ENCODE measurements around the gene MAML2. TPM values are rescaled to one million over a fixed set of nuclear protein-coding genes. Genes with fewer than 3 reads are reported as not detected.
A peak's percentile ranks its signal among the peaks of the same experiment; 100 is the strongest.

MAML2 gene
- total RNA-seq, 1 experiment from 2014 or later, result 0.82 TPM

- Histone ChIP-seq H3K4me3 (no peak overlapping the region), H3K36me3 (no peaks in the 10 kb centered on the region), H3K9me3 (no peaks in the 10 kb centered on the region), H3K27me3 (no peaks in the 10 kb centered on the region)
- no peak for DNase-seq
Measured at GRCh38 chr11:96065379-96065778, 277.6 kb downstream of the MAML2 start.

- Histone ChIP-seq H3K36me3 (no peaks in the 10 kb centered on the region), H3K9me3 (no peaks in the 10 kb centered on the region), H3K4me3 (no peak overlapping the region), H3K27me3 (no peaks in the 10 kb centered on the region)
- DNase-seq, result no peak
Measured at GRCh38 chr11:96063886-96064285, 279.1 kb downstream of the MAML2 start.

- Histone ChIP-seq H3K9me3 (no peaks in the 10 kb centered on the region), H3K4me3 (no peak overlapping the region), H3K36me3 (no peaks in the 10 kb centered on the region), H3K27me3 (no peaks in the 10 kb centered on the region)
- no peak for DNase-seq
Measured at GRCh38 chr11:96063053-96063452, 279.9 kb downstream of the MAML2 start.

- DNase-seq, result no peak
- no peaks in the 10 kb centered on the region for H3K36me3 ChIP-seq
- H3K4me3 ChIP-seq, result no peak overlapping the region
- H3K27me3 ChIP-seq, result no peaks in the 10 kb centered on the region
- no peaks in the 10 kb centered on the region for H3K9me3 ChIP-seq
Measured at GRCh38 chr11:96062134-96062533, 280.9 kb downstream of the MAML2 start.

GRCh38 chr11:96061730-96062129 lies 281.3 kb downstream of the MAML2 start:
- no peak for DNase-seq
- H3K36me3 ChIP-seq, result no peaks in the 10 kb centered on the region
- H3K27me3 ChIP-seq, result no peaks in the 10 kb centered on the region
- no peak overlapping the region for H3K4me3 ChIP-seq
- H3K9me3 ChIP-seq, result no peaks in the 10 kb centered on the region

- Histone ChIP-seq H3K36me3 (no peaks in the 10 kb centered on the region), H3K27me3 (no peaks in the 10 kb centered on the region), H3K9me3 (no peaks in the 10 kb centered on the region), H3K4me3 (no peak overlapping the region)
- no peak for DNase-seq
Measured at GRCh38 chr11:96061069-96061468, 281.9 kb downstream of the MAML2 start.

GRCh38 chr11:96057502-96057901 lies 285.5 kb downstream of the MAML2 start:
- Histone ChIP-seq H3K27me3 (no peaks in the 10 kb centered on the region), H3K4me3 (no peak overlapping the region), H3K36me3 (no peaks in the 10 kb centered on the region), H3K9me3 (no peaks in the 10 kb centered on the region)
- DNase-seq, result no peak

GRCh38 chr11:96056576-96056975 lies 286.4 kb downstream of the MAML2 start:
- Histone ChIP-seq H3K27me3 (no peaks in the 10 kb centered on the region), H3K36me3 (no peaks in the 10 kb centered on the region), H3K9me3 (no peaks in the 10 kb centered on the region), H3K4me3 (no peak overlapping the region)
- no peak for DNase-seq

GRCh38 chr11:96055706-96056387 lies 287.1 kb downstream of the MAML2 start:
- peak; percentile 29 for DNase-seq
- no peaks in the 10 kb centered on the region for H3K27me3 ChIP-seq
- H3K9me3 ChIP-seq, result no peaks in the 10 kb centered on the region
- H3K4me3 ChIP-seq, result no peak overlapping the region
- no peaks in the 10 kb centered on the region for H3K36me3 ChIP-seq

GRCh38 chr11:96054870-96055705 lies 287.9 kb downstream of the MAML2 start:
- Histone ChIP-seq H3K4me3 (no peak overlapping the region), H3K9me3 (no peaks in the 10 kb centered on the region)

GRCh38 chr11:96052921-96053651 lies 289.9 kb downstream of the MAML2 start:
- DNase-seq, result peak; percentile 15
- Histone ChIP-seq H3K4me3 (no peak overlapping the region), H3K27me3 (no peaks in the 10 kb centered on the region), H3K9me3 (no peaks in the 10 kb centered on the region), H3K36me3 (no peaks in the 10 kb centered on the region)

More at GRCh38 chr11:96054870-96055705, 287.9 kb downstream of the MAML2 start:
- DNase-seq, result no peak
- no peaks in the 10 kb centered on the region for H3K36me3 ChIP-seq
- H3K27me3 ChIP-seq, result no peaks in the 10 kb centered on the region

GRCh38 chr11:96051820-96052219 lies 291.2 kb downstream of the MAML2 start:
- no peak for DNase-seq
- no peak overlapping the region for H3K4me3 ChIP-seq
- no peaks in the 10 kb centered on the region for H3K27me3 ChIP-seq
- H3K36me3 ChIP-seq, result no peaks in the 10 kb centered on the region
- no peaks in the 10 kb centered on the region for H3K9me3 ChIP-seq

GRCh38 chr11:96050435-96051182 lies 292.4 kb downstream of the MAML2 start:
- H3K36me3 ChIP-seq, result no peaks in the 10 kb centered on the region
- no peak for DNase-seq
- H3K9me3 ChIP-seq, result no peaks in the 10 kb centered on the region

GRCh38 chr11:96049426-96049825 lies 293.6 kb downstream of the MAML2 start:
- peak; percentile 38 for DNase-seq
- no peak overlapping the region for H3K4me3 ChIP-seq
- H3K9me3 ChIP-seq, result no peaks in the 10 kb centered on the region
- H3K36me3 ChIP-seq, result no peaks in the 10 kb centered on the region
- no peaks in the 10 kb centered on the region for H3K27me3 ChIP-seq

More at GRCh38 chr11:96050435-96051182, 292.4 kb downstream of the MAML2 start:
- Histone ChIP-seq H3K27me3 (no peaks in the 10 kb centered on the region), H3K4me3 (no peak overlapping the region)

GRCh38 chr11:96045622-96046456 lies 297.2 kb downstream of the MAML2 start:
- Histone ChIP-seq H3K36me3 (no peaks in the 10 kb centered on the region), H3K9me3 (no peaks in the 10 kb centered on the region), H3K27me3 (no peaks in the 10 kb centered on the region), H3K4me3 (no peak overlapping the region)
- DNase-seq, result peak; percentile 57

- H3K27me3 ChIP-seq, result no peaks in the 10 kb centered on the region
- DNase-seq, result no peak
- H3K9me3 ChIP-seq, result no peaks in the 10 kb centered on the region
- H3K4me3 ChIP-seq, result no peak overlapping the region
- H3K36me3 ChIP-seq, result no peaks in the 10 kb centered on the region
Measured at GRCh38 chr11:96044747-96045146, 298.2 kb downstream of the MAML2 start.
